ENCODE measurements around the gene KANK2.

- TF ChIP-seq POLR2AphosphoS5 (IDR thresholded peaks at IDR 0.05; ENCODE audit: borderline replicate concordance, low read depth, low read length) (no peak), EZH2 (IDR thresholded peaks at IDR 0.05) (no peak), FOXP2 (optimal IDR thresholded peaks at IDR 0.05; ENCODE audit: control extremely low read depth, extremely low read length, insufficient read depth) (no peak)
Measured at GRCh38 chr19:11233073-11233472, 35.7 kb upstream of the KANK2 start.

All from SK-N-MC (cell line).